GM18907 (cell line): Measurements from ENCODE around the gene LVRN.
A peak's percentile ranks its signal among the peaks of the same experiment; 100 is the strongest.

Experiments used
- ATAC-seq: cut with Tn5 transposase; IDR thresholded peaks from one replicate; pipeline ENCODE4 v1.9.1; 2021; ENCODE audit warnings: mild to moderate bottlenecking, moderate library complexity; ENCODE audit not compliant: unreplicated experiment

Gene LVRN

GRCh38 chr5:116023619-116024018, 61.3 kb downstream of the LVRN start:
- ATAC-seq = no peak

GRCh38 chr5:116025866-116026265, 63.6 kb downstream of the LVRN start:
- no peak for ATAC-seq

- peak; percentile 86 for ATAC-seq
Measured at GRCh38 chr5:116032094-116032517, 69.8 kb downstream of the LVRN start, which contains the start of gene ARL14EPL. ARL14EPL (plus strand) TSS chr5:116032472; CDS start chr5:116051466, 18,994 bp downstream.

- peak; percentile 52 for ATAC-seq
Measured at GRCh38 chr5:116032991-116033390, 70.7 kb downstream of the LVRN start.

GRCh38 chr5:116035123-116035522, 72.8 kb downstream of the LVRN start:
- no peak for ATAC-seq

GRCh38 chr5:116037236-116037822, 75.1 kb downstream of the LVRN start:
- no peak for ATAC-seq

- peak; percentile 87 for ATAC-seq
Measured at GRCh38 chr5:116038817-116039216, 76.5 kb downstream of the LVRN start.

- ATAC-seq = no peak
Measured at GRCh38 chr5:116042375-116042774, 80.1 kb downstream of the LVRN start.

- ATAC-seq = no peak
Measured at GRCh38 chr5:116044073-116044472, 81.8 kb downstream of the LVRN start.

GRCh38 chr5:116045821-116046220, 83.5 kb downstream of the LVRN start:
- no peak for ATAC-seq

GRCh38 chr5:116046261-116046660, 84.0 kb downstream of the LVRN start:
- ATAC-seq = no peak

GRCh38 chr5:116046823-116047222, 84.5 kb downstream of the LVRN start:
- no peak for ATAC-seq

- no peak for ATAC-seq
Measured at GRCh38 chr5:116058346-116058936, 96.2 kb downstream of the LVRN start.

GRCh38 chr5:116062352-116062751, 100.1 kb downstream of the LVRN start:
- no peak for ATAC-seq

GRCh38 chr5:116063950-116064349, 101.7 kb downstream of the LVRN start:
- no peak for ATAC-seq

GRCh38 chr5:116068028-116068632, 105.9 kb downstream of the LVRN start:
- ATAC-seq = no peak

GRCh38 chr5:116071211-116071610, 108.9 kb downstream of the LVRN start:
- ATAC-seq = no peak

- ATAC-seq = no peak
Measured at GRCh38 chr5:116075191-116075831, 113.0 kb downstream of the LVRN start.

- ATAC-seq = peak; percentile 99
Measured at GRCh38 chr5:116076496-116076895, 114.2 kb downstream of the LVRN start.
